ENCODE measurements around the gene TMEM125.

The TMEM125 gene

DNA sequence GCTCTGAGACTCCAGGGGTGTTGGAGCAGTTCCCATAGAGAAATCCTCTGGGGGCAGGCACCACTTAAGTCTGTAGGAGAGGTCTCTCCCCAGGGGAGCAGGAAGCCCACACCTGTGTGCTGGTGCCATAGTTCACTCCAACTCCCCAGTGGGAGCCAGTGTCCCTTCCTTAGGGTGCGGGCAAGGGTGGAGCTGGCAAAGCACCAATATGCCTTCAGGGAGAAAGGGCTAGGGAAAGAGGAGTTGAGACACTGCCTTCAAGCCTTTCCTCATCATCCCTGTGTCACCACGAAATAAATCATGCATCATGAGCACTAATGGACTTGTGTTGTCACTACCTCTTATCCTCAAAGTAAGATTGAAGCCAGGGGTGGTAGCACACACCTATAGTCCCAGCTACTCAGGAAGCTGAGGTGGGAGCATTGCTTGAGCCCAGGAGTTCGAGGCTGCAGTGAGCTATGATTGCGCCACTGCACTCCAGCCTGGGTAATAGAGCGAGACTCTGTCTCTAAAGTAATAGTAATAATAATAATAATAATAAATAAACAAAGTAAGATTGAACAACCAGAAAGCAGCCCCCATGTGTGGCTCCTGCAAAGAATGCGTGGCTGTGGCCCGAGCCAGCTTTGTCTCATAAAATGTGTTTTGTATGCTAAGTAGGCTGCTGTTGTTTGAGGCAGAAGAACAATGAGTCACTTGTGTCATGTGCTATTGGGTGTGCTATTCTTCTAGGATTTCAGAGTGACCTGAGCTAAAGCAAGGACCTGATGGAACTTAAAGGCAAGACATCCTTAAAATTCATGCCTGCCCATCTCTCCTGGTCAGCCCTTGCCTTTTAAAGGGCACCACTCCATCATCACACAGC, 24.3 kb downstream of the TMEM125 start:
- no peak for DNase-seq (ENCODE audit: low spot score)

GRCh38 chr1:43294761-43295160, 25.0 kb downstream of the TMEM125 start:
- DNase-seq (ENCODE audit: low spot score), result no peak

DNA sequence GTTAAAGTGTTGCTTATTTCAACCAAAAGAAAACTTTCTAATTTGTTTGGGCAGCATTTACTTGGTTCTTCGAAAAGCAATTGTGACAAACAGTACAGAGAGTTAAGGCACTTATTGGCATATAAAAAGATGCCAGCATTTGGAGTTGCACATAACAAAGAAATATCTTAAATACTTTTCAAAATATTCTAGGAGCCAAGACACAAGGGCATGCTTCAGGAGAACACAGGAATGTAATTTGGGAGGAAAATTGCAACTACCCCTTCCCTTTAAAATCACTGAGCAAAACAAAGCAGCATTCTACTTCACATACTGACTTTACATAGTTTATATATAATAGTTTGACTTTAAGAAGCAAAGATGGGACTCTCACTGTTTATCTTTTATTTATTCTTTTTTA, 26.4 kb downstream of the TMEM125 start:
- DNase-seq (ENCODE audit: low spot score), result no peak

DNA sequence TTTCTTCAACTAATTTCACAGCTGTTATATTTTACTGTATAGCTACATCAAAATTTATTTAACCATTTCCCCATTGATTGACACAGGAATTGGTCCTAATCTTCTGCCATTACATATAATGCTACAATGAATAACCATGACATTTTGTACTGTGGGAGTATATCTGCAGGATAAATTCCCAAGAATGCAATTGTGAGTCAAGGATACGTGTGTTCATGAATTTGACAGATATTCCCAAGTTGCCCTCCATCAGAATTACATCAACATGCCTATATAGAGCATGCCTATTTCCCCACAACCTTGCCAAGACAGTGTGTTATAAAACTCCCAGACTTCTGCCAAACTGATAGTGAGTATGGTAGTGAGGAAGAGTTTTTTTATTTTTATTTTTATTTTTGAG, 28.3 kb downstream of the TMEM125 start:
- no peak for DNase-seq (ENCODE audit: low spot score)

DNA sequence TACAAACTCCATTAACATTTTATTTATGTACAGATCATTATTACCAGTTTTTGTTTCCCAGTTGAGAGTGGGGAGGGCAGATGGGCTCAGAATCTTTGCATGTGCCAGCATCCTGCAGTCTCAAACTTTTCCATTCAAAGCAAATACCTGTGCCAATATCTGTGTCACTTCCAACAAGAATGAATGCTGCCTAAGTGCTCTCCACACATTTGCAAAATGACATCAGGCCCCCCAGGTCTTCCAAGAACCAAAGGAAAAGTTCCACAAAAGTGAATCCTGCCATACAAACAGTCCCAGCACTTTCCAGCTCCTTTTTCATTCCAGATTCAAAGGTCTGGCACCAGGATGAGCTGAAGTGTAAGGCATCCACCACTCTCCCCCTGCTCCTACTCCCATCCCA, 29.3 kb downstream of the TMEM125 start:
- DNase-seq (ENCODE audit: low spot score), result no peak

GRCh38 chr1:43300378-43301094, 30.8 kb downstream of the TMEM125 start, which contains the start of gene TIE1:
TIE1 (plus strand) TSS chr1:43300982; CDS start chr1:43301072, 90 bp downstream.
- DNase-seq (ENCODE audit: low spot score), result no peak

- DNase-seq (ENCODE audit: low spot score), result no peak
Measured at GRCh38 chr1:43302201-43302600, 32.4 kb downstream of the TMEM125 start.

DNA sequence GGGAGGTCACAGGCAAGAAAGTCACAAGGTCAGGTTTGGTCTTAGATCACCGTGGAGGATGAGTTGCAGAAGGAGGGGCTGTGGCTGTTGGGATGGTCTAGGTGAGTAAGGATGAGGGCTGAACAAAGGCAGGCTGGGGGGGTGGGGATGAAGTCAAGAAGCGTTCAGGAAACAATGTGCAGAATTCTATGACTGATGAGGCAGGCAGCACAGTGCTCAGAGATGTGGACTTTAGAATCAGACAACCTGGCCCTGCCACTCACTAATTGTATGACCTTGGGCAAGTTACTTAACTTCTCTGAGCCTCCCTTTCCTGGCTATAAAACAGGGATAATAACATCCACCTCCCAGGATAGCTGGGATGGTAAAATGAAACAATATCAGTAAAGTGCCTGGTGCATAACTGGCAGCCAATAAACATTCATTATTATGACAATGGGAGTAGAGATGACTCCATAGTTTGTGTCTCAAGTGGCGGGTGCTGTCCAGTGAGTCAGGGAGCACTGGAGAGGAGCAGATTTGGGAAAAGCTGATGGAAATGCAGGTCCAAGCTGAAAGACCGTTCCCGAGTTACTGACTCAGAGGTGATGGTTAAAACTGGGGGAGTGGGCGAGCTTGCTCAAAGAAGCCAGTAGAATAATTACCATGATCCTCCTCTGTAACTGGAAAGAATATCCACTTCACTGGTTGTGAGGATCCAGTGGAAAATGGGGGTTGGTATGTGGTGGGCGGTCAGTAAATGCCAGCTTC, 33.1 kb downstream of the TMEM125 start:
- no peak for DNase-seq (ENCODE audit: low spot score)

- DNase-seq (ENCODE audit: low spot score), result no peak
Measured at GRCh38 chr1:43303471-43304313, 33.9 kb downstream of the TMEM125 start.

DNA sequence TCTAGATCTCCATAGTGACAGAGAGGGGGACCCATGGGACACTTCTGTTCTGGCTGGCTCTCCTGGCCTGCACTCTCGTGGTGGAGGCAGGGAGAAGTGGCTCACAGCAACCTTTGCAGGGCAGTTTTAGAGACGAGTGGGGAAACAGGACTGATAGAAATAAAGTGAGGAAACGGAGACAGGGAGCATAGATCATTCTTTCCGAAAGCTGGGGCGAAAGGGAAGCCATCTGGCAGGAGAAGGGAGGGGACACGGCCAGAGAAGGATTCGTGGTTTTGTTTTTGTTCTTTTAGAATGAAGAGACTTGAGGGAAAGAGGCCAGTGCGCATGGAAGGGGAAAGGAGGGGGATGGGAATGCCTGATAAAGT, 34.5 kb downstream of the TMEM125 start:
- DNase-seq (ENCODE audit: low spot score), result no peak

- DNase-seq (ENCODE audit: low spot score), result no peak
Measured at GRCh38 chr1:43304771-43305300, 35.1 kb downstream of the TMEM125 start.

DNA sequence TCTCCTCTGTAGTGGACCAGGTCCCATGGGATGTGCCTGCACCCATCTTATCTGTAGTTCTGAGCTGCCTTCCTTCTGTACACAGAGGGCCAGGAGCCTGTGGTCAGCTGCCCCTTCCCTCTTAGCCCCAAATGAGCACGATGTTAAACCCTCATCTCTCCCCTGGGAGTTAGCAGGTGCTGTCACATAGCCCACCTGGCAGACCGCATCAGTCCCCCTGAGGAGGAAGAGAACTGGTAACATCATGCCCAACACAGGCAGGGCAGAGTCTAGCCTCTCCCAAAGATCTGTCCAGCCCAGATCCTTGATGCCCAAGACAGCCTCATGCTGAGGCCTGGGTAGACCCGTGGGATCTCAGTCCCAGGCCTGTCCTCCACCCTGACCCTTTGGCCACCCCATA, 35.7 kb downstream of the TMEM125 start:
- DNase-seq (ENCODE audit: low spot score), result no peak

- DNase-seq (ENCODE audit: low spot score), result no peak
Measured at GRCh38 chr1:43305926-43306687, 36.3 kb downstream of the TMEM125 start.

GRCh38 chr1:43306688-43307457, 37.1 kb downstream of the TMEM125 start:
- no peak for DNase-seq (ENCODE audit: low spot score)

DNA sequence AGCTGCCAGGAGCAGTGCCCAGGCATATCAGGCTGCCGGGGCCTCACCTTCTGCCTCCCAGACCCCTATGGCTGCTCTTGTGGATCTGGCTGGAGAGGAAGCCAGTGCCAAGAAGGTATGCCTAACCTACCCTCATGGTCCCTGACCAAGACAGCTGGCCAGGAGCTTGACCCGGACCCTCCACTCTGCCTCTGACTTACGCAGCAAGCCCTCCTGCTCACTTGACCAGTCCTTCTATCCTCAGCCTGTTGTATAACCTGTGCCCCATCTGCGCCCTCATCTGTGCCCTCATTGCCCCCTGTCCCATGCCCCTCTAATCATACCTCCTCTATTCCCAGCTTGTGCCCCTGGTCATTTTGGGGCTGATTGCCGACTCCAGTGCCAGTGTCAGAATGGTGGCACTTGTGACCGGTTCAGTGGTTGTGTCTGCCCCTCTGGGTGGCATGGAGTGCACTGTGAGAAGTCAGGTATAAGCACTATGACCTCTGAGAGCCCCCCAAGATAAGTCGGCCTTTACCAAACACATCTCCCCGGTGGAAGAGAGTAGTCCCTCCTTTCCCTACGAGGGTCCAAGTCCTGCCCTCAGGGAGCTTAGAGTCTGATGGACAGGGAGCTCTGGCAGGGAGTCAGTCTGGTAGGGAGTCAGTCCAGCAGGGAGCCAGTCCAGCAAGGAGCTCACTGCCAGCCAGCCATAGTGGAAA, 37.8 kb downstream of the TMEM125 start:
- no peak for DNase-seq (ENCODE audit: low spot score)

DNA sequence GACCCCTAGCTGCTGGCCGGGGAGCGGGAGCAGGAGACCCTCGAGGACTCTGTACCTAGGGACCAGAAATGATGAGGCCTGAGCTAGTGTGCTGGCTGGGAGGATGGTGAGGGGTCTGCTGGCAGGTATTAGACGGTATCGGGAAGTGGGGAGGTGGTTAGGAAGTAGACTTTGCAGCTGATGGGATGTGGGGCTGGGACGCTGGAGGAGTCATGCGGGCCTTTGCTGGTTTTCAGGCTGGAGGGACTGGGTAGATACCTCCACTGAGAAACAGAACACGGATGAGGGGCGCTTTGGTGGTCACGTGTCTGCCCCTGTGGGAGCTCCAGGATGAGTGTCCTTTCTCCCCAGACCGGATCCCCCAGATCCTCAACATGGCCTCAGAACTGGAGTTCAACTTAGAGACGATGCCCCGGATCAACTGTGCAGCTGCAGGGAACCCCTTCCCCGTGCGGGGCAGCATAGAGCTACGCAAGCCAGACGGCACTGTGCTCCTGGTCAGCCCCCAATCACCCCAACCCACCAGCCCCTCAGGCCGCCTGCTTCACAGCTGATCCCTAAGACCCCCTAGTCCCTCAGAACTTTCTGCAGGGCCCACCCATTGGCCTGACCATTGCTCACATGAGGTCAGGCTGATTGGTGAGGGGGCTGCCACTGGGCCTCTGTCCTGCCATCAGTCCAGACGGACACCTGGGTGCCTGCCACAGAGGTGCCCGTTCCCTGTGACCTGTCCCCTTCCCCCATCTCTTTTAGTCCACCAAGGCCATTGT, 39.0 kb downstream of the TMEM125 start:
- DNase-seq (ENCODE audit: low spot score), result no peak

DNA sequence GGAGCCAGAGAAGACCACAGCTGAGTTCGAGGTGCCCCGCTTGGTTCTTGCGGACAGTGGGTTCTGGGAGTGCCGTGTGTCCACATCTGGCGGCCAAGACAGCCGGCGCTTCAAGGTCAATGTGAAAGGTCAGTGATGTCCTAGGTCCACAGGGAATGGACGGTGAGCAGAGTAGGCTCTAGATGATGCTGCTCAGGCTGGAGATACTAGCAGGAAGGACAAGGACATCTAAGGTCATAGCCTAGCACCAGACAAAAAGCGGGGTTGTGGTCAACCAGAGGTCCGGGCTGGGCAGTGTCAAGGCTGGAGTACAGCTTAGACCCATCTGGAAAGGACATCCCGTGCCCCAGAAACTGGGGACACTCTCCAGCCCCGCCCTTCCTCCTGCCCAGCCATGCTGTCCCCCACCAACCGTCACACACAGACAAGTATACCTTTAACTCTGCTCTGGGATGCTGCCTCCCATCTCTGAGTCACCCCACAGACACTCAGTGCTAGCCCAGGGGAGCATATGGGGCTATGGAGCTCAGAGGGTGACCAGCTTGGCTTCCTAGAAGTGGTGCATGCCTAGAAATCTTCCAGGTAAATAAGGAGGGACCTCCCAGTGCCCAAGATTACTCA, 39.7 kb downstream of the TMEM125 start:
- DNase-seq (ENCODE audit: low spot score), result no peak

- no peak for DNase-seq (ENCODE audit: low spot score)
Measured at GRCh38 chr1:43311521-43311920, 41.7 kb downstream of the TMEM125 start.
